Testis (tissue), 2 donors: ENCODE measurements around the gene TRABD2B.

ENCODE experiments used
- POLR2A ChIP-seq: fragments of 450-650 bp; IDR thresholded peaks from one replicate; pipeline ENCODE4 v1.6.1; 2017; ENCODE audit warnings: antibody characterized with exemption, mild to moderate bottlenecking, moderate library complexity
- TF ChIP-seq, protein P1 (sequence below), 3 experiments: fragments of 450-650 bp in 2 of 3; fragments of 200-600 bp in 1 of 3; sonication (generic) in 1 of 3; IDR thresholded peaks; one replicate each; pipeline ENCODE4 v1.5.1; 2016 to 2019; ENCODE audit warnings: antibody characterized with exemption in 3 of 3, mild to moderate bottlenecking in 2 of 3, moderate library complexity in 1 of 3

DNA sequence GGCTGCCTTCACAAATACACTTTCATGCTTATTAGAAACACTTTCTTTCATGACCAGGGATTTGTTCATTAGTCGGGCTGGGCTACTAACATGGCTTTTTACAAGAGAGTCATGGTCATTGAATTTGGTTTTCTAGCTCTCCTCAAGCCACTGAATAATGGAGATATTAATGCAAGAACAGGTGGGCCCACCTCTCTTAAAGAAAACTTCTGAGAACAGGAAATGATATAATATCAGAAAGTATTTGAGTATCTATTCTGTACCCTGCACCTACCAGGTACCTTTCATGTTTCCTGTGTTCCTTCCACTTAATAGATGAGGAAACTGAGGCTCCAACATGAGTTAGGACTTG, 90.0 kb downstream of the TRABD2B start:
- TF ChIP-seq, protein P1, sequence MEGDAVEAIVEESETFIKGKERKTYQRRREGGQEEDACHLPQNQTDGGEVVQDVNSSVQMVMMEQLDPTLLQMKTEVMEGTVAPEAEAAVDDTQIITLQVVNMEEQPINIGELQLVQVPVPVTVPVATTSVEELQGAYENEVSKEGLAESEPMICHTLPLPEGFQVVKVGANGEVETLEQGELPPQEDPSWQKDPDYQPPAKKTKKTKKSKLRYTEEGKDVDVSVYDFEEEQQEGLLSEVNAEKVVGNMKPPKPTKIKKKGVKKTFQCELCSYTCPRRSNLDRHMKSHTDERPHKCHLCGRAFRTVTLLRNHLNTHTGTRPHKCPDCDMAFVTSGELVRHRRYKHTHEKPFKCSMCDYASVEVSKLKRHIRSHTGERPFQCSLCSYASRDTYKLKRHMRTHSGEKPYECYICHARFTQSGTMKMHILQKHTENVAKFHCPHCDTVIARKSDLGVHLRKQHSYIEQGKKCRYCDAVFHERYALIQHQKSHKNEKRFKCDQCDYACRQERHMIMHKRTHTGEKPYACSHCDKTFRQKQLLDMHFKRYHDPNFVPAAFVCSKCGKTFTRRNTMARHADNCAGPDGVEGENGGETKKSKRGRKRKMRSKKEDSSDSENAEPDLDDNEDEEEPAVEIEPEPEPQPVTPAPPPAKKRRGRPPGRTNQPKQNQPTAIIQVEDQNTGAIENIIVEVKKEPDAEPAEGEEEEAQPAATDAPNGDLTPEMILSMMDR (IDR thresholded peaks at IDR 0.05), result no peak
- no peak for TF ChIP-seq POLR2A
